Measurements from ENCODE around the gene ADAM12.
"Not testable (repeated sequence)": the region's sequence is repeated elsewhere in the genome, so short reads cannot be mapped to it uniquely, and the experiment has no call there.

ADAM12 gene

GRCh38 chr10:126402721-126403695 is 14.7 kb upstream of the ADAM12 start:
- DNase-seq (ENCODE audit: low read depth in 3 of 3) = no peak

GRCh38 chr10:126400641-126401040 is 12.4 kb upstream of the ADAM12 start:
- no peak for DNase-seq (ENCODE audit: low read depth in 3 of 3)

DNA sequence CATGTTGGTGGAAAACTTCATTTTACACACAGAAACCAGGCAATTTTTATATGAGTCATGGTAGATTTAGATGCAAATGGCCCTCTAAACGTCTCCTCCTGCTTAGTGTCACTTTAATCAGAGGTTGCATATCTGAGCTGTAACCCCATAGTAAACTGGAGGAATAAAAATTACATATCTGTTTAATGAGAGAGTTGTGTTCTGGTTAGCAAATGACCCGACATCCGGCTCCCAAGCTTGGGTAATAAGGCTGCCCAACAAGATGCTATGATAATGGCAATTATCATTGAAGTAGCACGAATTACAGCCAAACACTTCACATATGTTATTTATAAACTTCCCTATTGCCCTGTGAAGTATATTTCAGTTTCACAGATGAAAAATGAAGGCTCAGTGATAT is 10.6 kb upstream of the ADAM12 start:
- no peak for DNase-seq (ENCODE audit: low read depth in 3 of 3)

GRCh38 chr10:126398383-126398743 is 10.1 kb upstream of the ADAM12 start:
- DNase-seq (ENCODE audit: low read depth in 3 of 3) = no peak

DNA sequence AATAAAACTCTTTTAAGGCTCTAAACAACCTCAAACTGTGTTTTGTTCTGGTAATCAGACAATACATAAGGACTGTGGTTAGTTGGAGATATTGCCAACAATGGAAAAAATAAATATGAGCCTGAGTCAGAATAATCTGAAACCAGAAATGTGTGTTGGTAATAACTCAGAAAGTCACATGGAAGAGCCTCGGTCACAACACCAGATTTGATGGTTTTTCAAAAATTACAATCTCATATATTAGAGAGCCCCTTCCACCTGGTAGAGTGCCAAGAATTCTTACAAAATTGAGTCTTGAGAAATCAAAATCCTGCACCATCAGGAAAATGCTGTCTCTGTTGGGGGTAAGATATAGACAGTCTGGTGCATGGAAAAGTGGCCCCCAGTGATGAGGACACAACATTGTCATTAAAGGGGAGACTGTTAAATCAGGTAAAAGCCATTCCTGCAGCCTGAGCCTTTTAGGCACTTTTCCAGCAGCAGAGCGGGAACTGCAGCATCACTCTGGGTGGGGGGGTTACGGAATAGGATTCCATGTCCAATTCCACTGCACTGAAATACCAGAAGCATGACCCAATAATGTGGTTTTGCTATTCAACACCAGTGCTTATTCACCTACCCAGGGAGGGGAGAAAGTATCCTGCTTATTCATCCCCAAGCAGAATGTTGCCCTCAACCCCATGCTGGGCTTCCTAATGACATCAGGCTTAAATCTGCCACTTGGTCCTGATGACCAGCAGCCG is 9.5 kb upstream of the ADAM12 start:
- DNase-seq (ENCODE audit: low read depth in 3 of 3) = no peak

DNA sequence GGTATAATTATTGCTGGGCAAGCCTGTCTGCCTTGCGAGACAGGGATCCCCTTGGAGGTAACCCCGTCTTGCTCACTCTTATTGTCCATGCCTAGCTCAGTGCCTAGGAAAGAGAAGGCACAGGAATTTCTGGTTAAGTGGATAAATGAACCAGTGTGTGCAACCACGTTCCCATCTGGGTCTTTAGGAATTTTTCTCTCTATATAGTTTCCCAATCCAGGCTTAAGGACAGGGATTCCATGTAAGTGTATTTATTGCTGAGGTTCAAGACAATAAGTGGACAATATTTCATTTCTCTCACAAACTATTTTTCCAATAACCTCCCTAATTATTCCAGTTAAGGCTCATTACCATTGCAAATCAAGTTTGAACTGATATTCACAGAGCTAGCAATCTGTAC is 8.9 kb upstream of the ADAM12 start:
- DNase-seq (ENCODE audit: low read depth in 3 of 3) = no peak

GRCh38 chr10:126394948-126395347 is 6.7 kb upstream of the ADAM12 start:
- DNase-seq (ENCODE audit: low read depth in 3 of 3) = no peak

GRCh38 chr10:126393076-126393475 is 4.8 kb upstream of the ADAM12 start:
- DNase-seq (ENCODE audit: low read depth in 3 of 3) = no peak

DNA sequence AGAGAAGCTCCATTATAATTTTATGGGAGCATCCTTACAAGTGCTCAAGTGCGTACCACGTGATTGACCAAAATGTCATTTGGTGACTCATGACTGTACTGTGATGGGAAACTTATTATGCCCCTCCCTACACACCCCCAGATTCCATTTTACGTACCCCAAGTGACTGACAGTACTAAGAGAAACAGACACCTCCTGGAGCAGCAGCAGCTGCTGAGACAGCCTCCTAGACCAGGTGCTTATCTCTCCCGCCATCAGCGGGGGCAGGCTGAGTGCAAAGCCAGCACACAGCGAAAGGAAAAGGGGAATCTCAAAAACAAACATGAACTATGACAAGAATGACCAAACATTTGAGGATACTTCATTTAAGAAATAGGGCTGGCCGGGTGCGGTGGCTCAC is 4.2 kb upstream of the ADAM12 start:
- no peak for DNase-seq (ENCODE audit: low read depth in 3 of 3)

GRCh38 chr10:126392068-126392467 is 3.8 kb upstream of the ADAM12 start:
- DNase-seq (ENCODE audit: low read depth in 3 of 3) = no peak

DNA sequence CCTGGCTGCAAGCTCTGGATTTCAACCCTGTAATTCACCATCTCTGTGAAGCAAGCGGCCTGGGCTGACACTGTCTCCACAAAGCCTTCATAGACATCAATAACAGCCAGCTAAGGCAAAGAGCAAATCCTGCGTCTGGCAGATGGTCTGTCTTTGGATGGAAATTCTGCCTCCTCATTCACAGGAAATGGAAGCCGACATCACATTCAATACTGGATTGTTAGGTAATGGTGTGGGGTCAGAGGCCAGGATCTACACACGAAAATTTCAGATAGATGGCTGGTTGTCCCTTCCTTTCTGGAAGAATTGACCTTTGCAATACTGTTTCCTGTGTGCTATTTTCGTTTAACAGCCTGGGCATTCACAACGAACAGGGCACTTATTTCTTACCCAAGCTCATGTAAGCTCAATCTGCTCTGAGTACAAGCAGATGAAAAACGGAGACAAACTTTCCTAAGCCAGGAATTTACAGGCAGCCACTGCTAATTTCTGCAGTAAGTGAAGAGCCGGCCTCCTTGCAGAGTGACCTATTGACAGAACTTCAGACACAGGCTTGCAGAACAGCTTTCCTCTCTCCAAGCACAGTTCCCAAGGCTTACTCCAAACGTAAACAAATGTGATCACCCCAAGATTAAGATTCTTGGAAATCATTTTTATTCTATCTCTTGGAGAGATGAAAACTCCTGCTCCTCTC is 3.1 kb upstream of the ADAM12 start:
- no peak for DNase-seq (ENCODE audit: low read depth in 3 of 3)

DNA sequence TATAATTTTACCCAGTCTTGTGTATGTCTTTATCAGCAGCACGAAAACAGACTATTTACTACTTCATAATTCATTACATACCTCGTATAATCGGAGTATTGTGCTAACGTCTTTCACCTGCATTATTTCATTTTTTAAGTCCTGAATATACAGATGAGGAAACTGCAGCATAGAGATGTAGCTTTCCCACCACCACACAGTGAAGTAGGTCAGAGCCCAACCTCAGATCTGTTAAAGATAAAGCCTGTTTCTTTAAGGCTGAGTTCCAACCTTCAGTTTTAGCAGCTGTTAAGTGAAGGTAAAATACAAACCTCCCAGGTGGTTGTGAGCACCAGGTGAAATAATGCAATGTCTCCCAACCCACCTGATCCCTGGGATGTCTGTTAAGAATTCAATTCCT is 2.0 kb upstream of the ADAM12 start:
- no peak for DNase-seq (ENCODE audit: low read depth in 3 of 3)

GRCh38 chr10:126387041-126387921 is 996 bp downstream of the ADAM12 start:
- DNase-seq (ENCODE audit: low read depth in 3 of 3) = no peak

- no peak for DNase-seq (ENCODE audit: low read depth in 3 of 3)
Measured at GRCh38 chr10:126384269-126384873, 3.9 kb downstream of the ADAM12 start.

DNA sequence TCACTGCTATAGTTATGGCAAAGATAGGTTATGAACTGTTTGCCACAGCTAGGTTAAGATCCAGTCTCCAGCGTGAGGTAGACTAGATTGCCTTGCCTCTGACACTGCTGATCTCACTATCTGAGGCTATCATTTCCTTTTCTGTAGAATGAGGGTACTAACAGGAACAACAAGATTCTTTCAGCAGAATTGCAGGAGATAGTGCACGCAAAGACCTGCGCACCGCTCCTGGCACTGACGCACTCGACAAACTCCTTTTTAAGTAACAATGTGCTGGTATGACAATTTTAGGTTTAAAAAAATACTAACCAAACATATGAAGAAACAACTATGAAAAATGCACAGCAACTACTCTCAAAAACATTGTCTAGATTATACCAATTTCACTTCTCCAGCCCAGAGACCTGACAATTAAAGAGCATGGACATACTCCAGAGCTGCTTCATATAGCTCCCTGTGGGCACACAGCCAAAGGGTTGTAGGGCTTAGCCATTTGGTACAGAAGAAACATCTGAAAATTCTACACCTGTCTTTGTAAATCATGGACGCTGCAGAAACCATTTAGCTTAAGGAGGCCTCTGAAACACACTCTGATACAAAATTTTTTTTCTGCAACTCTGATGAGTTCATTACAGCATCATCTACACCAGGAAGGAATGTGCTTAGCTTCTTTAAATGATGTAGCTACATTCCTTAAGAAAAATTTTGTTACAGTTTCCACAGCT is 7.8 kb downstream of the ADAM12 start:
- DNase-seq (ENCODE audit: low read depth in 3 of 3) = no peak

GRCh38 chr10:126379166-126379565 is 9.1 kb downstream of the ADAM12 start:
- not testable (repeated sequence) for DNase-seq (ENCODE audit: low read depth in 3 of 3)

DNA sequence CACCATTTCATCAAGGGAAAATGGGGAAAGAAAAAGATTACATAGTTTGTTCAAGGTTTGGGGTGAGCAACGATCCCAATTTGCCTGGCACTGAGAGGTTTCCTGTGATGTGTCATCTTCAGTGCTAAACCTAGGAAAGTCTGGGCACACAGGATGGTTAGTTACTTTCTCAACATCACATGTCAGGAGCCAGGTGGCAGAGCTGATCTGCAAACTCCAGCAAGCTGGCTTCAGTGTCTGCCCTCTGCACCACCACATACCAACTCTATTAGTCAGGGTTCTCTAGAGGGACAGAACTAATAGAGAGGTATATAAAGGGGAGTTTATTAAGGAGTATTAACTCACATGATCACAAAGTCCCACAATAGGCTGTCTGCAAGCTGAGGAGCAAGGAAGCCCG is 11.3 kb downstream of the ADAM12 start:
- no peak for DNase-seq (ENCODE audit: low read depth in 3 of 3)

- no peak for DNase-seq (ENCODE audit: low read depth in 3 of 3)
Measured at GRCh38 chr10:126375926-126376554, 12.2 kb downstream of the ADAM12 start.

DNA sequence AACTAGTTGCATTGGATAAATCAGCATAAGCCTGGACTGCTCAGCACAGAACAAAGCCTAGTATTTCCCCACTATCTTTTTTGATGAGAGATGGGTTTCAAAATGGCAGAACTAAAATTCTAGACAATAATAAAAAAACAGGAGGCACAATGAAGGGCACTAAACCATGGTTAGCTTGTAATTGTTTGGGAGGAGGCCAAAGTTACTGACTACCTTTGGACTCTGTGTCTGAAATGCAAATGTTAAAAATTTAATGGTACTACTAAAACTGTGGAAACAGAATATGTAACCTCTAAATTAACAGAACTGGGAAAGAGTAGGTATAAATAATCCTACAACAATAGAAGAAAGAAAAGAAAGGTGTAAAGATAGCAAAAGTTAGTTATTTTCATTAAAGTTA is 13.0 kb downstream of the ADAM12 start:
- DNase-seq (ENCODE audit: low read depth in 3 of 3) = no peak

- no peak for DNase-seq (ENCODE audit: low read depth in 3 of 3)
Measured at GRCh38 chr10:126374435-126374834, 13.8 kb downstream of the ADAM12 start.
